GM13977 (cell line): ENCODE measurements around the gene AFF3.

Experiments
- DNase-seq: peaks from one replicate; pipeline ENCODE4 v3.0.0; 2012; ENCODE audit warnings: low spot score
- CTCF ChIP-seq: IDR thresholded peaks from 2 replicates; pipeline ENCODE4 v1.5.1; 2012; ENCODE audit warnings: mild to moderate bottlenecking, control low read depth; ENCODE audit not compliant: insufficient read depth; ENCODE audit errors: extremely low read depth, missing control alignments
- in situ Hi-C: fragments of 300-500 bp; cut with MboI; formaldehyde crosslinking; loops from one replicate; pipeline ENCODE4 v1.12.0; 2022; ENCODE audit warnings: low sequenced_read_pairs, low pct_unique_long_range_greater_than_20kb, mixed read lengths, inconsistent platforms; ENCODE audit not compliant: unreplicated experiment

Gene AFF3

GRCh38 chr2:99719102-99719501, 423.3 kb downstream of the AFF3 start:
- no peak for TF ChIP-seq CTCF
- DNase-seq, result no peak
- in situ Hi-C loops, result no loop called here

DNA sequence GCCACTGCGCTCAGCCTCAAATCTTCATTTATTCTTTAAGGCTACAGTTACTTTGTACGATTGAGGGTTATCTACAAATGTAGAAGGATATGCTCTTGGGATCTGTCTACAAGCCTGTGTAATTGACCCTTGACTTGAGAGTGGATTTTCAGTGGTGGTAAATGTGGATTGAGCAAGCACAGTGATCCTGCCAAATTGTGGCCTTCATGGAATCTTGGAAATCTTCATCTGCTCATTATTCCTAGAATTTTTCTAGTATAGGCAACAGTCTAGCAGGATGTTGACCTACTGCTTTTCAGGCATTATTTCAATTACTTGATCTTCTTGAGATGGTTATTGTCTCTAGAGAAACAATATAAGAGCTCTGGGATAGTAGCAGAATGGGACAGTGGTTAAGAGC, 426.4 kb downstream of the AFF3 start:
- TF ChIP-seq CTCF, result no peak
- in situ Hi-C loops, result no loop called here
- no peak for DNase-seq

DNA sequence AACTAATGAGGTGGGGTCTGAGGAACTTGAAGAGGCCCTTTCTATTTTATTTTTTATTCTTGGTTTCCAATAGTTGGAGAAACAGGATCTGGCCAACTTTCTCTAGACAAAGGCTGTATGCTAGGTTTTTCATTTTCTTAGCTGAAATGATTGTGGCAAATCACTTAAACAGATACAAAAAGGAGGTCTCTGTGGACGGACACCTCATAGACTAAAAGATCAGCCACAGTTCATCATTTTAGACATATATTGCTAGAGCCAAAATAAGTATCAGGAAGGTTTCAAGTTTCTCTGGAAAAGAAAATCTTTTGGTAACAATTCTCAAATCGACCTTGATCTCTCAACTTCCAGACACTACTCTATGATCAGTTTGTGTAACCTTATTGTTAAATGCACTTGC, 428.0 kb downstream of the AFF3 start:
- in situ Hi-C loops, result no loop called here
- TF ChIP-seq CTCF, result no peak
- DNase-seq, result no peak

DNA sequence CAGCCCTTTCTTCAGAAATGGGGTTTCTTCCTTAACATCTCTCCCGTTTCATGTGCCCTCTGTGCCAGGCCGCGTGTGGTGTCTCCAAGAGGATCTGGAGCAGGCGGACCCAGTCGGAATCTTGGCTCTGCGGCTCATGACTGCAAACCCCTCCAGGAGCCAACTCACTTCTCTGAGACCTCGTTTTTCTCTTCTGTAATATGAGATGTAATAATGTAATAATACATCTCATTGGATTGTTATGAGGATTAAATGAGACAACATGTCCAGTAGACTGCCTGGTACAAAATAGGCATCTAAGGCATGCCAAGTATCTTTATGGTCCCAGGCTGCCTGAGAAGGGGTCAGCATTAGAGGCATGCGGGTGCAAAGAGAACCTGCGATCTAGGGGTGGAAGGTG, 431.2 kb downstream of the AFF3 start:
- in situ Hi-C loops, result no loop called here
- no peak for DNase-seq
- TF ChIP-seq CTCF, result no peak

DNA sequence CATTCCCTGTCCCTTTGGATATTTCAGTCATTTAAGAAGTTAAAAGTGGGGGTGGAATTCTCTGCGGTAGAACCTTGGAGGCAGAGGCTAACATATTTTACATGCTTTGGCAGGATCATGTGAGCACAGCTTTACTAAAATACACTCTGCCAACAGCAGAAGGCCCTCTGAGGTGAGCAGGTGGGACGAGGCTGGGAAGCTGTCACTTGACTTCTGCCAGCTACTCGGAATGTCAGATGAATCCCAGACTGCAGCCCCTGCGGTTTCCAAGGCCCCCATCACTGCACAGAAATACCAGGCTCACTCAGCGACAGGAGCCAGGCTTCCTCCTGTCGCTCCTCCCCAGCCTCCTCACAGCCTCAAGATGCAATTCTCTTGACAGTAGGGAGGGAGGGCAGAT, 431.7 kb downstream of the AFF3 start:
- TF ChIP-seq CTCF, result no peak
- no peak for DNase-seq
- in situ Hi-C loops, result no loop called here

GRCh38 chr2:99709229-99709628, 433.2 kb downstream of the AFF3 start:
- in situ Hi-C loops, result no loop called here
- no peak for TF ChIP-seq CTCF
- no peak for DNase-seq

GRCh38 chr2:99708231-99708630, 434.2 kb downstream of the AFF3 start:
- no peak for DNase-seq
- no peak for TF ChIP-seq CTCF
- in situ Hi-C loops, result no loop called here
